Natural killer cell (primary cell): Measurements from ENCODE around the gene DDIAS. TPM values are rescaled to one million over a fixed set of nuclear protein-coding genes. Genes with fewer than 3 reads are reported as not detected.
A peak's percentile ranks its signal among the peaks of the same experiment; 100 is the strongest.

Experiments used
- ATAC-seq, 3 donors: fragments of 150-1000 bp in 2 of 3; fragments of 200-7000 bp in 1 of 3; cut with Tn5 transposase; 1 replicate in 1 of 3; 2 replicates in 2 of 3; pipeline ENCODE4 v1.10.0; 2021; ENCODE audit warnings: mild to moderate bottlenecking in 2 of 3, moderate library complexity in 2 of 3
- DNase-seq, 2 donors: peaks; one replicate each; pipeline versions ENCODE4 v3.0.0 to v3.0.0-alpha.2; 2013 to 2021; ENCODE audit warnings: mixed read lengths in 1 of 2
- H3K27ac ChIP-seq: one replicate; pipeline ENCODE4 v1.5.1; 2013; ENCODE audit warnings: mild to moderate bottlenecking, low read length
- H3K27me3 ChIP-seq: one replicate; pipeline ENCODE4 v1.6.1; 2013; ENCODE audit warnings: low read length; ENCODE audit not compliant: control insufficient read depth, insufficient read depth
- H3K36me3 ChIP-seq: one replicate; pipeline ENCODE4 v1.6.1; 2013; ENCODE audit warnings: low read length; ENCODE audit not compliant: control insufficient read depth, insufficient read depth
- H3K4me1 ChIP-seq: one replicate; pipeline ENCODE4 v1.6.1; 2013; ENCODE audit warnings: low read length; ENCODE audit not compliant: control insufficient read depth, insufficient read depth
- H3K4me3 ChIP-seq: one replicate; pipeline ENCODE4 v1.5.1; 2013; ENCODE audit warnings: low read length
- H3K9me3 ChIP-seq: one replicate; pipeline ENCODE4 v1.6.1; 2013; ENCODE audit warnings: low read length; ENCODE audit not compliant: control insufficient read depth, insufficient read depth
- H3K27ac Mint-ChIP-seq, 2 donors: one replicate each; pipeline ENCODE4 v1.8.0; 2022; ENCODE audit warnings: mild to moderate bottlenecking in 2 of 2, mixed read lengths in 2 of 2, moderate library complexity in 1 of 2
- H3K27me3 Mint-ChIP-seq, 2 donors: one replicate each; pipeline ENCODE4 v1.8.0; 2022; ENCODE audit warnings: low read depth in 2 of 2, mixed read lengths in 2 of 2
- H3K36me3 Mint-ChIP-seq: one replicate; pipeline ENCODE4 v1.8.0; 2022; ENCODE audit warnings: mixed read lengths
- H3K4me1 Mint-ChIP-seq, 2 donors: one replicate each; pipeline ENCODE4 v1.8.0; 2022; ENCODE audit warnings: mixed read lengths in 2 of 2
- H3K4me3 Mint-ChIP-seq: one replicate; pipeline ENCODE4 v1.8.0; 2022; ENCODE audit warnings: mild to moderate bottlenecking, moderate library complexity, mixed read lengths
- H3K9me3 Mint-ChIP-seq, 2 donors: one replicate each; pipeline ENCODE4 v1.8.0; 2022; ENCODE audit warnings: mixed read lengths in 2 of 2
- WGBS: methylation state at CpG from one replicate; pipeline ENCODE4 v1.1.7; 2013; ENCODE audit warnings: missing lambda C conversion rate; ENCODE audit not compliant: insufficient coverage; 5-methylcytosine and 5-hydroxymethylcytosine counted together
- intact Hi-C: fragments of 100-400 bp; cut with micrococcal nuclease; formaldehyde crosslinking; loops from one replicate; pipeline ENCODE4 v1.14.2; 2022
- total RNA-seq, 4 donors: library from RNA; stranded (reverse); fragments of 120-200 nt in 1 of 4; gene quantifications; one replicate each; pipeline versions ENCODE4 v1.2.3 to v1.2.4, GENCODE V29; 2013 to 2022
- TF ChIP-seq, protein P1 (sequence below): fragments of 200-600 bp; IDR thresholded peaks from one replicate; pipeline ENCODE4 v1.8.0; 2022; ENCODE audit warnings: antibody characterized with exemption

The DDIAS gene
- total RNA-seq, 3 donors from 2014 or later (not counting 1 experiment from before 2014, with no cell fraction given): 0.89 to 2.4 (median 1.8) TPM

DNA sequence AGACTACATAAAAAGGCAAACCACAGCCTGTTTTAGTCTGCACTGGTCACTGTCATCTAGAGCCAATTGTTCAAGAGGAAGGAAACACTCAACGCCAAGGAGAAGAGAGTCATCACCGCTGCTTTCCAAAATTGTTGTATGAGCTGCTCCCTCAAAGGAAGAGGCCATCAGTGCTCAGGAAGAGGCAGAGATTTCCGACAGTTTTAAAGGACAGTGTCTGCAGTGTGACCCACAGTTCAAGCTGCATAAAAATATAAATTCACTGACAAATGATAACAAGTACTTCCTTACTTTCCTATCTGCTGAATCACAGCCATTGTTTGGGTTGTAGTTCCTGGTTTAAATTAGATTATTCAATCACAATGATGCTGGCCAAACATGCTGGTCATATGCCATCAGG is 17.7 kb upstream of the DDIAS start:
- WGBS: 53% methylated on average over 3 of the region's 3 CpGs
- no peaks in the 10 kb centered on the region for H3K9me3 ChIP-seq
- no peak for ATAC-seq
- H3K27me3 ChIP-seq: no peaks in the 10 kb centered on the region
- TF ChIP-seq, protein P1, sequence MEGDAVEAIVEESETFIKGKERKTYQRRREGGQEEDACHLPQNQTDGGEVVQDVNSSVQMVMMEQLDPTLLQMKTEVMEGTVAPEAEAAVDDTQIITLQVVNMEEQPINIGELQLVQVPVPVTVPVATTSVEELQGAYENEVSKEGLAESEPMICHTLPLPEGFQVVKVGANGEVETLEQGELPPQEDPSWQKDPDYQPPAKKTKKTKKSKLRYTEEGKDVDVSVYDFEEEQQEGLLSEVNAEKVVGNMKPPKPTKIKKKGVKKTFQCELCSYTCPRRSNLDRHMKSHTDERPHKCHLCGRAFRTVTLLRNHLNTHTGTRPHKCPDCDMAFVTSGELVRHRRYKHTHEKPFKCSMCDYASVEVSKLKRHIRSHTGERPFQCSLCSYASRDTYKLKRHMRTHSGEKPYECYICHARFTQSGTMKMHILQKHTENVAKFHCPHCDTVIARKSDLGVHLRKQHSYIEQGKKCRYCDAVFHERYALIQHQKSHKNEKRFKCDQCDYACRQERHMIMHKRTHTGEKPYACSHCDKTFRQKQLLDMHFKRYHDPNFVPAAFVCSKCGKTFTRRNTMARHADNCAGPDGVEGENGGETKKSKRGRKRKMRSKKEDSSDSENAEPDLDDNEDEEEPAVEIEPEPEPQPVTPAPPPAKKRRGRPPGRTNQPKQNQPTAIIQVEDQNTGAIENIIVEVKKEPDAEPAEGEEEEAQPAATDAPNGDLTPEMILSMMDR: no peak
- peaks cover 12 to 17% of the 10 kb centered on the region in 2 donors for H3K4me1 Mint-ChIP-seq
- no peak for DNase-seq
- H3K36me3 ChIP-seq: no peaks in the 10 kb centered on the region
- H3K4me3 Mint-ChIP-seq: no peak overlapping the region
- H3K27ac ChIP-seq: no peak overlapping the region
- no peaks in the 10 kb centered on the region for H3K27me3 Mint-ChIP-seq
- no peak overlapping the region for H3K27ac Mint-ChIP-seq
- H3K36me3 Mint-ChIP-seq: no peaks in the 10 kb centered on the region
- intact Hi-C loops: no loop called here
- H3K4me1 ChIP-seq: no peaks in the 10 kb centered on the region
- no peak overlapping the region for H3K4me3 ChIP-seq
- H3K9me3 Mint-ChIP-seq: no peaks in the 10 kb centered on the region

GRCh38 chr11:82889133-82890001 is 12.2 kb upstream of the DDIAS start:
- no peak overlapping the region for H3K27ac ChIP-seq
- intact Hi-C loops: no loop called here
- H3K36me3 ChIP-seq: no peaks in the 10 kb centered on the region
- DNase-seq: no peak
- Mint-ChIP-seq H3K27ac (no peak overlapping the region), H3K9me3 (no peaks in the 10 kb centered on the region), H3K4me1 (peaks cover 0 to 6% of the 10 kb centered on the region in 2 donors), H3K4me3 (no peak overlapping the region), H3K27me3 (no peaks in the 10 kb centered on the region), H3K36me3 (no peaks in the 10 kb centered on the region)
- ATAC-seq: no peak
- H3K4me3 ChIP-seq: no peak overlapping the region
- no peaks in the 10 kb centered on the region for H3K27me3 ChIP-seq
- WGBS: 52% methylated on average over 6 of the region's 6 CpGs
- H3K4me1 ChIP-seq: no peaks in the 10 kb centered on the region
- no peaks in the 10 kb centered on the region for H3K9me3 ChIP-seq
- TF ChIP-seq, protein P1: no peak

GRCh38 chr11:82890002-82890341 is 11.6 kb upstream of the DDIAS start:
- Histone ChIP-seq H3K4me3 (no peak overlapping the region), H3K27me3 (no peaks in the 10 kb centered on the region), H3K36me3 (no peaks in the 10 kb centered on the region), H3K27ac (no peak overlapping the region), H3K4me1 (no peaks in the 10 kb centered on the region), H3K9me3 (no peaks in the 10 kb centered on the region)
- TF ChIP-seq, protein P1: no peak
- intact Hi-C loops: no loop called here
- peaks cover 0 to 6% of the 10 kb centered on the region in 2 donors for H3K4me1 Mint-ChIP-seq
- H3K27me3 Mint-ChIP-seq: no peaks in the 10 kb centered on the region
- no peaks in the 10 kb centered on the region for H3K9me3 Mint-ChIP-seq
- DNase-seq (no peak), ATAC-seq (no peak)
- no peak overlapping the region for H3K27ac Mint-ChIP-seq
- WGBS: 86% methylated on average over 1 of the region's 1 CpG
- no peaks in the 10 kb centered on the region for H3K36me3 Mint-ChIP-seq
- no peak overlapping the region for H3K4me3 Mint-ChIP-seq

DNA sequence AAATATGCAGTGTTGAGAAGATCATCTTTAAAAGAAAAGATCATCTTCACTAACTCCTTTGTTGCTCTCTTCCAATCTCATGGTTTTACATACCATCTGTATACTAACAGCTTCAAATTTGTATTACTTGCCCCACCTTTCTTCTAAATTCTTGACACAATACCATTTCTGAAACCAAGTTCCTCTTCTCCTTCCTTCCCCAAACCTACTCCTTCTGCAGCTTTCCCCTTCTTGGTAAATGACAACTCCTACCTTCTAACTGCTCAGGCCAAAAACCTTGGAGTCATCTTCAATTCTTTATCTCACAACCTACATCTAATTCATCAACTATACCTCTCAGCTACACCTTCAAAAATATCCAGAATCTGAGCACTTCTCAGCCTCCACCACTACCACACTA is 10.6 kb upstream of the DDIAS start:
- Mint-ChIP-seq H3K27ac (no peak overlapping the region), H3K4me3 (no peak overlapping the region), H3K36me3 (no peaks in the 10 kb centered on the region), H3K9me3 (no peaks in the 10 kb centered on the region), H3K4me1 (peaks cover 6% of the 10 kb centered on the region in 2 donors), H3K27me3 (no peaks in the 10 kb centered on the region)
- intact Hi-C loops: no loop called here
- Histone ChIP-seq H3K36me3 (no peaks in the 10 kb centered on the region), H3K9me3 (no peaks in the 10 kb centered on the region), H3K27ac (no peak overlapping the region), H3K4me3 (no peak overlapping the region), H3K27me3 (no peaks in the 10 kb centered on the region), H3K4me1 (no peaks in the 10 kb centered on the region)
- TF ChIP-seq, protein P1: no peak
- DNase-seq: no peak
- peak in 1 of 3 donors; percentile 32 for ATAC-seq
